Activated CD4-positive, alpha-beta T cell treated with anti-CD3 and anti-CD28 coated beads, Interleukin-10, Interleukin-2, amounts not matched to agents 100 ng/mL and 50 ng/mL, durations not matched to agents 16 hours and 8 hours (primary cell): ENCODE measurements around the gene SPATA1.
A peak's percentile ranks its signal among the peaks of the same experiment; 100 is the strongest.
"Not testable (repeated sequence)": the region's sequence is repeated elsewhere in the genome, so short reads cannot be mapped to it uniquely, and the experiment has no call there.

Experiments used
- DNase-seq: peaks from one replicate; pipeline ENCODE4 v3.0.0-alpha.2; 2020

Gene SPATA1

GRCh38 chr1:84506002-84506728, at the start of gene SPATA1, which contains the start of gene GNG5:
TSS of gene SPATA1 (plus strand) at chr1:84506386. CDS start at chr1:84516360, 9,974 bp downstream.
TSS of gene GNG5 (minus strand) at chr1:84506581. CDS start at chr1:84506091, 490 bp downstream.
- peak; percentile 98 for DNase-seq

- no peak for DNase-seq
Observed at GRCh38 chr1:84462118-84462517, 44.1 kb upstream of the SPATA1 start.

GRCh38 chr1:84467298-84467697, 38.9 kb upstream of the SPATA1 start:
- no peak for DNase-seq

GRCh38 chr1:84476225-84476624, 30.0 kb upstream of the SPATA1 start:
- DNase-seq: no peak

- peak; percentile 85 for DNase-seq
Observed at GRCh38 chr1:84478876-84479868, 27.0 kb upstream of the SPATA1 start, which contains the start of gene RPF1. TSS of gene RPF1 (plus strand) at chr1:84479266. CDS start at chr1:84479282, 16 bp downstream.

- peak; percentile 34 for DNase-seq
Observed at GRCh38 chr1:84479998-84480397, 26.2 kb upstream of the SPATA1 start.

- DNase-seq: peak; percentile 60
Observed at GRCh38 chr1:84480650-84481049, 25.5 kb upstream of the SPATA1 start.

GRCh38 chr1:84481317-84481716, 24.9 kb upstream of the SPATA1 start:
- DNase-seq: no peak

GRCh38 chr1:84488107-84488506, 18.1 kb upstream of the SPATA1 start:
- no peak for DNase-seq

- DNase-seq: no peak
Observed at GRCh38 chr1:84489766-84490165, 16.4 kb upstream of the SPATA1 start.

GRCh38 chr1:84492726-84493125, 13.5 kb upstream of the SPATA1 start:
- no peak for DNase-seq

GRCh38 chr1:84493747-84494146, 12.4 kb upstream of the SPATA1 start:
- DNase-seq: no peak

GRCh38 chr1:84496498-84496897, 9.7 kb upstream of the SPATA1 start:
- DNase-seq: no peak

GRCh38 chr1:84497631-84498275, 8.4 kb upstream of the SPATA1 start:
- DNase-seq: no peak

- no peak for DNase-seq
Observed at GRCh38 chr1:84502927-84503326, 3.3 kb upstream of the SPATA1 start.

GRCh38 chr1:84504580-84505492, 1.4 kb upstream of the SPATA1 start:
- DNase-seq: peak; percentile 43

- no peak for DNase-seq
Observed at GRCh38 chr1:84505493-84506001, 639 bp upstream of the SPATA1 start.

GRCh38 chr1:84506729-84507453, 705 bp downstream of the SPATA1 start:
- DNase-seq: no peak

GRCh38 chr1:84507887-84508286, 1.7 kb downstream of the SPATA1 start:
- not testable (repeated sequence) for DNase-seq

- no peak for DNase-seq
Observed at GRCh38 chr1:84508510-84508909, 2.3 kb downstream of the SPATA1 start.

- no peak for DNase-seq
Observed at GRCh38 chr1:84509029-84509428, 2.8 kb downstream of the SPATA1 start.
